GM12891 (cell line): Measurements from ENCODE around the gene ASCL5.

Source experiments
- PAX5 ChIP-seq: IDR thresholded peaks from 2 replicates; pipeline ENCODE4 v1.6.1; 2011; ENCODE audit warnings: low read length, moderate library complexity, mild to moderate bottlenecking; ENCODE audit not compliant: insufficient read depth, severe bottlenecking
- POLR2A ChIP-seq: IDR thresholded peaks from 2 replicates; pipeline ENCODE4 v1.6.1; 2011; ENCODE audit warnings: low read depth, low read length, control low read depth
- POLR2AphosphoS5 ChIP-seq: IDR thresholded peaks from 2 replicates; pipeline ENCODE4 v1.6.1; 2011; ENCODE audit warnings: low read depth, low read length, control low read depth
- POU2F2 ChIP-seq: IDR thresholded peaks from 2 replicates; pipeline ENCODE4 v1.6.1; 2011; ENCODE audit warnings: low read depth, mild to moderate bottlenecking, control low read depth, low read length, moderate library complexity
- SPI1 ChIP-seq: IDR thresholded peaks from 2 replicates; pipeline ENCODE4 v1.6.1; 2011; ENCODE audit warnings: low read depth, low read length, control low read depth
- TAF1 ChIP-seq: IDR thresholded peaks from 2 replicates; pipeline ENCODE4 v1.6.1; 2011; ENCODE audit warnings: low read depth, low read length, control low read depth

DNA sequence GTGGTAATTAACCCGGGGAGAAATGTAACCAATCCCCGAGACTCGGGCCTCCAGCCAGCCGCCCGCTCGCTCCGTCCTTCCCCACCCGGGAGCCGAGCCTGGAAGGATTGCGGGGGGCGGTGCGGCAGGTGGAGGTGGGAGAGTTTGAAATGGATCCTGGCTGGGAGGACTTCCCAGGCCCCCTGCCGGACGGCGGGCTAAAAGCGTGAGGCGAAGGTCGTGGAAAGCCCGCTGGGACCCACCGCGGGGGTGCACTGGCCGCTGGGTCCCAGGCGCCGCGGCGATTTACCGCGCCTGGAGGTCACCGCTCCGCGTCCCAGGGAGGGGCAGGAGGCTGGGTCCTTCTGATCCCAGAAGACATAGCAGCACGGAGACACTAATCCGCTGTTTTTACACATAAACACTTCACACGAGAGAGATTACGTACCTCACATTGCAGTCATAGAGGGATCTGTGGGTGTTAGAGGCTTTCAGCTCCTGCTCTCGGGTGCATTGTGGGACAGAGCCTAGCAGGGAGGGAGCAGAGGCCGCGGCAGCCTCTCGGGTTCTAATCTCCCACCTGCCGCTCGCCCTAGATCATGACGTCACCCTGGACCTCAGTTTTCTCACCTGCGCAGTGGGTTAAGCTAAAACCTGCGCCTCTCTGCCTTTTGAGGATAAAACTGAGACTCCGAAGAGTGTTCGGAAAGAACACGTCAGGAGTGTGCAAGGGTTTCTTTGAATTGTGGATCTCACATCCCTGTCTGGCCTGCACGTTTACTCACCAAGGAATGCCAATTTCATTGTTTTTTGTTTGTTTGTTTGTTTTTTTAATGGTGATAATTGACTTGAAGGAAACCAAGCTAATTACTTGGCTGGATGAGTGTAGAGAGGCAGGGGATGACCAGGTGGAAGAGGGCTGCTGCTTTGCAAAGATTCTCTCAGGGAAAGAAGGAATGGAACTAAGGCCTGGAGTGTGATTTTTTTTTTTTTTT, 44.4 kb upstream of the ASCL5 start:
- TF ChIP-seq TAF1 (no peak), POLR2AphosphoS5 (no peak), POLR2A (no peak), POU2F2 (no peak), SPI1 (no peak), PAX5 (no peak)
